Regular cardiac myocyte (primary cell): Measurements from ENCODE around the gene DYNC2H1. TPM values are rescaled to one million over a fixed set of nuclear protein-coding genes. Genes with fewer than 3 reads are reported as not detected.

Experiments used
- total RNA-seq: library from RNA; depleted of rRNA; stranded (reverse); fragments of >200 nt; gene quantifications from 2 replicates; pipeline ENCODE4 v1.2.3, GENCODE V29; 2014

The DYNC2H1 gene, protein sequence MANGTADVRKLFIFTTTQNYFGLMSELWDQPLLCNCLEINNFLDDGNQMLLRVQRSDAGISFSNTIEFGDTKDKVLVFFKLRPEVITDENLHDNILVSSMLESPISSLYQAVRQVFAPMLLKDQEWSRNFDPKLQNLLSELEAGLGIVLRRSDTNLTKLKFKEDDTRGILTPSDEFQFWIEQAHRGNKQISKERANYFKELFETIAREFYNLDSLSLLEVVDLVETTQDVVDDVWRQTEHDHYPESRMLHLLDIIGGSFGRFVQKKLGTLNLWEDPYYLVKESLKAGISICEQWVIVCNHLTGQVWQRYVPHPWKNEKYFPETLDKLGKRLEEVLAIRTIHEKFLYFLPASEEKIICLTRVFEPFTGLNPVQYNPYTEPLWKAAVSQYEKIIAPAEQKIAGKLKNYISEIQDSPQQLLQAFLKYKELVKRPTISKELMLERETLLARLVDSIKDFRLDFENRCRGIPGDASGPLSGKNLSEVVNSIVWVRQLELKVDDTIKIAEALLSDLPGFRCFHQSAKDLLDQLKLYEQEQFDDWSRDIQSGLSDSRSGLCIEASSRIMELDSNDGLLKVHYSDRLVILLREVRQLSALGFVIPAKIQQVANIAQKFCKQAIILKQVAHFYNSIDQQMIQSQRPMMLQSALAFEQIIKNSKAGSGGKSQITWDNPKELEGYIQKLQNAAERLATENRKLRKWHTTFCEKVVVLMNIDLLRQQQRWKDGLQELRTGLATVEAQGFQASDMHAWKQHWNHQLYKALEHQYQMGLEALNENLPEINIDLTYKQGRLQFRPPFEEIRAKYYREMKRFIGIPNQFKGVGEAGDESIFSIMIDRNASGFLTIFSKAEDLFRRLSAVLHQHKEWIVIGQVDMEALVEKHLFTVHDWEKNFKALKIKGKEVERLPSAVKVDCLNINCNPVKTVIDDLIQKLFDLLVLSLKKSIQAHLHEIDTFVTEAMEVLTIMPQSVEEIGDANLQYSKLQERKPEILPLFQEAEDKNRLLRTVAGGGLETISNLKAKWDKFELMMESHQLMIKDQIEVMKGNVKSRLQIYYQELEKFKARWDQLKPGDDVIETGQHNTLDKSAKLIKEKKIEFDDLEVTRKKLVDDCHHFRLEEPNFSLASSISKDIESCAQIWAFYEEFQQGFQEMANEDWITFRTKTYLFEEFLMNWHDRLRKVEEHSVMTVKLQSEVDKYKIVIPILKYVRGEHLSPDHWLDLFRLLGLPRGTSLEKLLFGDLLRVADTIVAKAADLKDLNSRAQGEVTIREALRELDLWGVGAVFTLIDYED (N-terminal part only)
- total RNA-seq, result 21.3 and 57.2 TPM in 2 replicates

GRCh38 chr11:103108933-103109817 is at the start of gene DYNC2H1:
DYNC2H1 (plus strand) TSS chr11:103109426; CDS start chr11:103109575, 149 bp downstream.

GRCh38 chr11:103091801-103092524 is 17.3 kb upstream of the DYNC2H1 start, which contains the start of gene DCUN1D5:
DCUN1D5 (minus strand) TSS chr11:103092160; CDS start chr11:103091872, 288 bp downstream.

Other genes with a start within 250 kb of the DYNC2H1 start
- 0.56 TPM in 1 of 2 replicates, not detected in the other for gene MMP12, start 234.4 kb upstream of the DYNC2H1 start, total RNA-seq
- not detected in 2 replicates for gene MMP13, start 153.7 kb upstream of the DYNC2H1 start, total RNA-seq
- 48.5 and 80.5 TPM in 2 replicates for gene DCUN1D5, start 17.3 kb upstream of the DYNC2H1 start, total RNA-seq